A673 (cell line): ENCODE results near the gene LEF1. TPM values are rescaled to one million over a fixed set of nuclear protein-coding genes. Genes with fewer than 3 reads are reported as not detected.

Source experiments
- BruUV-seq: library from RNA; stranded (reverse); fragments of 400-500 nt; replicated peaks from 2 replicates; lab custom pipeline; 2021; lab: Mats Ljungman, UMichigan
- CTCF ChIA-PET: fragments of 300-600 bp; sonication (Branson Sonifier 250); formaldehyde crosslinking; loops from one replicate; lab custom pipeline; 2022; ENCODE audit warnings: antibody characterized with exemption; lab: Charles Lee
- POLR2A ChIA-PET: fragments of 300-600 bp; sonication (Branson Sonifier 250); formaldehyde crosslinking; loops from one replicate; lab custom pipeline; 2022; ENCODE audit warnings: antibody characterized with exemption; ENCODE audit not compliant: low non-redundant PET; lab: Charles Lee
- DNase-seq: peaks from one replicate; pipeline ENCODE4 v3.0.0-alpha.2; 2015; ENCODE audit warnings: low spot score
- H3K27ac ChIP-seq: fragments of 200-600 bp; sonication (generic); 2 replicates; pipeline ENCODE4 v1.5.1; 2016; ENCODE audit warnings: mixed run types, low read depth, mild to moderate bottlenecking, mixed read lengths, antibody characterized with exemption, low read length; ENCODE audit not compliant: poor library complexity, severe bottlenecking
- H3K27me3 ChIP-seq: fragments of 200-600 bp; sonication (generic); replicated peaks from 2 replicates; pipeline ENCODE4 v1.6.1; 2017; ENCODE audit warnings: mixed run types, low read depth, mild to moderate bottlenecking, mixed read lengths, antibody characterized with exemption, low read length; ENCODE audit not compliant: insufficient read depth, poor library complexity
- H3K36me3 ChIP-seq: fragments of 200-600 bp; sonication (generic); 2 replicates; pipeline ENCODE4 v1.6.1; 2016; ENCODE audit warnings: mixed run types, mild to moderate bottlenecking, mixed read lengths, antibody characterized with exemption, low read length; ENCODE audit not compliant: insufficient read depth, poor library complexity, severe bottlenecking
- H3K4me1 ChIP-seq: fragments of 200-600 bp; sonication (generic); 2 replicates; pipeline ENCODE4 v1.6.1; 2017; ENCODE audit warnings: mixed run types, mild to moderate bottlenecking, mixed read lengths, antibody characterized with exemption, low read length; ENCODE audit not compliant: insufficient read depth, poor library complexity, severe bottlenecking
- H3K4me3 ChIP-seq: fragments of 200-600 bp; sonication (generic); 2 replicates; pipeline ENCODE4 v1.5.1; 2016; ENCODE audit warnings: low read depth, mixed run types, mild to moderate bottlenecking, mixed read lengths, low read length; ENCODE audit not compliant: poor library complexity, severe bottlenecking
- H3K9me3 ChIP-seq: fragments of 200-600 bp; sonication (generic); 2 replicates; pipeline ENCODE4 v1.6.1; 2016; ENCODE audit warnings: mixed run types, low read depth, mild to moderate bottlenecking, mixed read lengths, antibody characterized with exemption, low read length; ENCODE audit not compliant: poor library complexity, severe bottlenecking
- CTCF ChIP-seq: fragments of 300-800, 200-600 bp; sonication (generic); conservative IDR thresholded peaks from 2 replicates; pipeline ENCODE4 v1.5.1; 2017; ENCODE audit warnings: low read depth, mild to moderate bottlenecking, antibody characterized with exemption, low read length, moderate library complexity, mixed read lengths
- EZH2 ChIP-seq: fragments of 200-600 bp; sonication (generic); IDR thresholded peaks from 2 replicates; pipeline ENCODE4 v1.6.1; 2017; ENCODE audit warnings: borderline replicate concordance, low read depth, mild to moderate bottlenecking, mixed read lengths, antibody characterized with exemption, low read length; ENCODE audit not compliant: poor library complexity, severe bottlenecking
- intact Hi-C: fragments of 100-400 bp; cut with micrococcal nuclease; formaldehyde crosslinking; loops from one replicate; pipeline ENCODE4 v1.10.0; 2022; ENCODE audit not compliant: unreplicated experiment
- total RNA-seq: library from RNA; stranded (reverse); gene quantifications from 2 replicates; pipeline ENCODE4 v1.2.3, GENCODE V29; 2021

LEF1 gene
- total RNA-seq, 1 experiment from 2014 or later: 2.5 TPM

GRCh38 chr4:108103099-108103862 is 65.5 kb downstream of the LEF1 start:
- TF ChIP-seq CTCF (no peak), EZH2 (no peak)
- H3K4me1 ChIP-seq: no peaks in the 10 kb centered on the region
- no peak overlapping the region for H3K27ac ChIP-seq
- H3K27me3 ChIP-seq: no peaks in the 10 kb centered on the region
- intact Hi-C loops: no loop called here
- DNase-seq: no peak
- POLR2A ChIA-PET: no interaction called here
- CTCF ChIA-PET: no interaction called here
- no peaks in the 10 kb centered on the region for H3K36me3 ChIP-seq
- H3K9me3 ChIP-seq: no peaks in the 10 kb centered on the region
- no TSS peak for BruUV-seq
- no peak overlapping the region for H3K4me3 ChIP-seq

- H3K27me3 ChIP-seq: no peaks in the 10 kb centered on the region
- intact Hi-C loops: no loop called here
- POLR2A ChIA-PET: interaction anchor here (0.6 kb wide), 1 partner anchor 466 kb away, joined by 3 read pairs; no protein-coding TSS in a partner anchor
- no TSS peak for BruUV-seq
- no peaks in the 10 kb centered on the region for H3K4me1 ChIP-seq
- H3K9me3 ChIP-seq: no peaks in the 10 kb centered on the region
- no peaks in the 10 kb centered on the region for H3K36me3 ChIP-seq
- H3K27ac ChIP-seq: no peak overlapping the region
- TF ChIP-seq EZH2 (no peak), CTCF (no peak)
- CTCF ChIA-PET: no interaction called here
- DNase-seq: no peak
- H3K4me3 ChIP-seq: no peak overlapping the region
Observed at GRCh38 chr4:108100827-108101226, 67.9 kb downstream of the LEF1 start.

- POLR2A ChIA-PET: no interaction called here
- no TSS peak for BruUV-seq
- Histone ChIP-seq H3K4me3 (no peak overlapping the region), H3K27me3 (no peaks in the 10 kb centered on the region), H3K4me1 (no peaks in the 10 kb centered on the region), H3K27ac (no peak overlapping the region), H3K9me3 (no peaks in the 10 kb centered on the region), H3K36me3 (no peaks in the 10 kb centered on the region)
- TF ChIP-seq EZH2 (no peak), CTCF (no peak)
- CTCF ChIA-PET: no interaction called here
- intact Hi-C loops: no loop called here
- DNase-seq: no peak
Observed at GRCh38 chr4:108099838-108100237, 68.9 kb downstream of the LEF1 start.
